HG03457 (cell line): ENCODE data around the gene PDZK1IP1.
"Not testable (repeated sequence)": the region's sequence is repeated elsewhere in the genome, so short reads cannot be mapped to it uniquely, and the experiment has no call there.

Experiments
- ATAC-seq: cut with Tn5 transposase; IDR thresholded peaks from one replicate; pipeline ENCODE4 v1.9.1; 2021; ENCODE audit warnings: moderate number of reproducible peaks; ENCODE audit not compliant: unreplicated experiment

The PDZK1IP1 gene

GRCh38 chr1:47223921-47224675 is 34.3 kb upstream of the PDZK1IP1 start:
- no peak for ATAC-seq

GRCh38 chr1:47223174-47223920 is 33.5 kb upstream of the PDZK1IP1 start:
- no peak for ATAC-seq

GRCh38 chr1:47222476-47222875 is 32.6 kb upstream of the PDZK1IP1 start:
- no peak for ATAC-seq

GRCh38 chr1:47219590-47220220 is 29.9 kb upstream of the PDZK1IP1 start:
- no peak for ATAC-seq

GRCh38 chr1:47219001-47219400 is 29.2 kb upstream of the PDZK1IP1 start:
- ATAC-seq: no peak

GRCh38 chr1:47216278-47217059 is 26.6 kb upstream of the PDZK1IP1 start:
- ATAC-seq: no peak

- no peak for ATAC-seq
Observed at GRCh38 chr1:47215713-47216112, 25.9 kb upstream of the PDZK1IP1 start.

GRCh38 chr1:47214549-47214948 is 24.7 kb upstream of the PDZK1IP1 start:
- no peak for ATAC-seq

- ATAC-seq: no peak
Observed at GRCh38 chr1:47213230-47213963, 23.6 kb upstream of the PDZK1IP1 start.

GRCh38 chr1:47212636-47213229 is 22.9 kb upstream of the PDZK1IP1 start:
- no peak for ATAC-seq

GRCh38 chr1:47211796-47212269 is 22.0 kb upstream of the PDZK1IP1 start:
- ATAC-seq: no peak

- no peak for ATAC-seq
Observed at GRCh38 chr1:47210666-47211065, 20.8 kb upstream of the PDZK1IP1 start.

- ATAC-seq: no peak
Observed at GRCh38 chr1:47209725-47210325, 20.0 kb upstream of the PDZK1IP1 start.

- ATAC-seq: no peak
Observed at GRCh38 chr1:47209091-47209490, 19.3 kb upstream of the PDZK1IP1 start.

- no peak for ATAC-seq
Observed at GRCh38 chr1:47208374-47208850, 18.6 kb upstream of the PDZK1IP1 start.

- ATAC-seq: no peak
Observed at GRCh38 chr1:47207803-47208373, 18.1 kb upstream of the PDZK1IP1 start.

GRCh38 chr1:47205918-47206317 is 16.1 kb upstream of the PDZK1IP1 start:
- no peak for ATAC-seq

GRCh38 chr1:47203504-47203903 is 13.7 kb upstream of the PDZK1IP1 start:
- ATAC-seq: not testable (repeated sequence)

- ATAC-seq: no peak
Observed at GRCh38 chr1:47201179-47201578, 11.3 kb upstream of the PDZK1IP1 start.
